CD14-positive monocyte (primary cell): ENCODE measurements around the gene MT1B. TPM values are rescaled to one million over a fixed set of nuclear protein-coding genes. Genes with fewer than 3 reads are reported as not detected.
A peak's percentile ranks its signal among the peaks of the same experiment; 100 is the strongest.

Experiments
- DNase-seq, 3 donors: peaks; one replicate each; pipeline ENCODE4 v3.0.0-alpha.2; 2011 to 2022
- H2AFZ ChIP-seq: 2 replicates; pipeline ENCODE4 v1.6.0; 2012; ENCODE audit warnings: mild to moderate bottlenecking, low read depth, low read length, inconsistent platforms; ENCODE audit not compliant: insufficient read depth, poor library complexity, severe bottlenecking
- H3K27ac ChIP-seq, 2 donors: 1 replicate in 1 of 2; 2 replicates in 1 of 2; pipeline ENCODE4 v1.5.1; 2012 to 2013; ENCODE audit warnings: low read length in 2 of 2, control low read depth in 1 of 2, inconsistent platforms in 1 of 2, low read depth in 1 of 2, mild to moderate bottlenecking in 1 of 2
- H3K27me3 ChIP-seq, 2 donors: one replicate each; pipeline versions ENCODE4 v1.6.0 to v1.6.1; 2011 to 2013; ENCODE audit warnings: low read length in 2 of 2; ENCODE audit not compliant: control insufficient read depth in 2 of 2, insufficient read depth in 2 of 2
- H3K36me3 ChIP-seq, 2 donors: replicated peaks in 1 of 2; 1 replicate in 1 of 2; 2 replicates in 1 of 2; pipeline versions ENCODE4 v1.5.1 to v1.6.1; 2012 to 2013; ENCODE audit warnings: low read length in 2 of 2, control low read depth in 1 of 2, inconsistent platforms in 1 of 2, mild to moderate bottlenecking in 1 of 2; ENCODE audit not compliant: insufficient read depth in 2 of 2, control insufficient read depth in 1 of 2
- H3K4me1 ChIP-seq, 2 donors: 1 replicate in 1 of 2; 2 replicates in 1 of 2; pipeline versions ENCODE4 v1.5.1 to v1.6.1; 2012 to 2013; ENCODE audit warnings: low read length in 2 of 2, control low read depth in 1 of 2, inconsistent platforms in 1 of 2, mild to moderate bottlenecking in 1 of 2, moderate library complexity in 1 of 2; ENCODE audit not compliant: insufficient read depth in 2 of 2, control insufficient read depth in 1 of 2
- H3K4me2 ChIP-seq: replicated peaks from 2 replicates; pipeline ENCODE3; 2012; ENCODE audit warnings: low read length, moderate library complexity, mild to moderate bottlenecking; ENCODE audit not compliant: poor library complexity, severe bottlenecking; ENCODE audit errors: extremely low read depth
- H3K4me3 ChIP-seq, 3 experiments: fragments of 200-600 bp in 1 of 3; sonication (generic) in 1 of 3; replicated peaks in 1 of 3; 1 replicate in 2 of 3; 2 replicates in 1 of 3; pipeline ENCODE4 v1.5.1; 2011 to 2013; ENCODE audit warnings: low read length in 3 of 3, mild to moderate bottlenecking in 3 of 3, control low read depth in 2 of 3, low read depth in 2 of 3, inconsistent platforms in 1 of 3, moderate library complexity in 1 of 3
- H3K79me2 ChIP-seq: 2 replicates; pipeline ENCODE4 v1.6.0; 2012; ENCODE audit warnings: mild to moderate bottlenecking, control low read depth, inconsistent platforms, low read length, moderate library complexity; ENCODE audit not compliant: insufficient read depth
- H3K9ac ChIP-seq: 2 replicates; pipeline ENCODE4 v1.6.0; 2017; ENCODE audit warnings: low read length, mild to moderate bottlenecking; ENCODE audit not compliant: insufficient read depth, poor library complexity, severe bottlenecking
- H3K9me3 ChIP-seq, 2 donors: replicated peaks in 1 of 2; 1 replicate in 1 of 2; 2 replicates in 1 of 2; pipeline versions ENCODE4 v1.5.1 to v1.6.1; 2012 to 2013; ENCODE audit warnings: low read length in 2 of 2, control low read depth in 1 of 2; ENCODE audit not compliant: control insufficient read depth in 1 of 2, insufficient read depth in 1 of 2
- H4K20me1 ChIP-seq: 2 replicates; pipeline ENCODE4 v1.6.0; 2012; ENCODE audit warnings: mild to moderate bottlenecking, low read length, control low read depth, moderate library complexity; ENCODE audit not compliant: insufficient read depth
- H3K27ac Mint-ChIP-seq, 7 donors: one replicate each; pipeline ENCODE4 v1.8.0; 2020; ENCODE audit warnings: mild to moderate bottlenecking in 7 of 7, mixed read lengths in 7 of 7, moderate library complexity in 6 of 7, inconsistent platforms in 2 of 7
- H3K27me3 Mint-ChIP-seq, 3 donors: one replicate each; pipeline ENCODE4 v1.8.0; 2021 to 2022; ENCODE audit warnings: low read depth in 3 of 3, mild to moderate bottlenecking in 3 of 3, mixed read lengths in 3 of 3, moderate library complexity in 3 of 3, inconsistent platforms in 1 of 3
- H3K36me3 Mint-ChIP-seq, 2 donors: one replicate each; pipeline ENCODE4 v1.8.0; 2020; ENCODE audit warnings: mixed read lengths in 2 of 2, inconsistent platforms in 1 of 2, mild to moderate bottlenecking in 1 of 2
- H3K4me1 Mint-ChIP-seq: one replicate; pipeline ENCODE4 v1.8.0; 2020; ENCODE audit warnings: mild to moderate bottlenecking, mixed read lengths
- H3K4me3 Mint-ChIP-seq, 2 donors: one replicate each; pipeline ENCODE4 v1.8.0; 2020; ENCODE audit warnings: mild to moderate bottlenecking in 2 of 2, mixed read lengths in 2 of 2, moderate library complexity in 1 of 2
- H3K9me3 Mint-ChIP-seq, 7 donors: one replicate each; pipeline ENCODE4 v1.8.0; 2020 to 2022; ENCODE audit warnings: mixed read lengths in 7 of 7, mild to moderate bottlenecking in 6 of 7, moderate library complexity in 6 of 7, inconsistent platforms in 2 of 7
- CTCF ChIP-seq: fragments of 200-600 bp; IDR thresholded peaks from one replicate; pipeline ENCODE4 v1.8.0; 2022; ENCODE audit warnings: antibody characterized with exemption, mild to moderate bottlenecking
- WGBS: methylation state at CpG from one replicate; pipeline ENCODE4 v1.1.5; 2013; ENCODE audit warnings: missing lambda C conversion rate; ENCODE audit not compliant: insufficient coverage; 5-methylcytosine and 5-hydroxymethylcytosine counted together
- intact Hi-C, 2 donors: fragments of 100-400 bp; cut with micrococcal nuclease; formaldehyde crosslinking; loops; one replicate each; pipeline versions ENCODE4 v1.15.0 to v1.15.1; 2023
- polyA plus RNA-seq, 3 donors: library from polyadenylated mRNA; depleted of rRNA in 1 of 3; unstranded in 2 of 3; stranded (reverse) in 1 of 3; fragments of 300-500 nt in 2 of 3; fragments of >200 nt in 1 of 3; fragmentation: Illumina TruSeq in 2 of 3; gene quantifications; 1 replicate in 2 of 3; 2 replicates in 1 of 3; pipeline ENCODE4 v1.2.3, GENCODE V29; 2012 to 2021

Gene MT1B
- polyA plus RNA-seq, 3 donors, result not detected

GRCh38 chr16:56636616-56637413, 14.9 kb upstream of the MT1B start:
- TF ChIP-seq CTCF, result no peak
- Mint-ChIP-seq H3K27me3 (peaks cover 95 to 99% (median 97%) of the 10 kb centered on the region in 3 donors), H3K9me3 (peaks cover 0 to 18% (median 10%) of the 10 kb centered on the region in 7 donors), H3K4me1 (peaks cover 25% of the 10 kb centered on the region), H3K27ac (no peak overlapping the region), H3K4me3 (peak overlapping the region in 1 of 2 donors; percentile 91), H3K36me3 (peaks cover 0 to 6% of the 10 kb centered on the region in 2 donors)
- Histone ChIP-seq H2AFZ (no peak overlapping the region), H3K27me3 (peaks cover 96 to 99% of the 10 kb centered on the region in 2 donors), H3K4me3 (no peak overlapping the region), H3K4me2 (no peak overlapping the region), H3K36me3 (no peaks in the 10 kb centered on the region), H3K4me1 (peaks cover 13 to 19% of the 10 kb centered on the region in 2 donors), H3K79me2 (no peaks in the 10 kb centered on the region), H4K20me1 (no peaks in the 10 kb centered on the region), H3K9me3 (peaks cover 0 to 63% of the 10 kb centered on the region in 2 donors), H3K9ac (no peak overlapping the region), H3K27ac (no peak overlapping the region)
- 19% methylated on average over 4 of the region's 9 CpGs for WGBS
- intact Hi-C loops, result no loop called here
- no peak for DNase-seq

- peaks cover 0 to 54% of the 10 kb centered on the region in 2 donors for H3K9me3 ChIP-seq
- WGBS, result 4% methylated on average over 64 of the region's 68 CpGs
- no peak within 1 kb of the TSS for H3K27ac Mint-ChIP-seq
- H3K36me3 ChIP-seq, result no peaks in the 10 kb centered on the region
- H3K27me3 Mint-ChIP-seq, result peaks cover 92 to 99% (median 97%) of the 10 kb centered on the region in 3 donors
- H3K27ac ChIP-seq, result no peak within 1 kb of the TSS
- peak within 1 kb of the TSS; percentile 59 to 91 for H3K4me3 Mint-ChIP-seq
- peaks cover 20% of the 10 kb centered on the region for H3K4me1 Mint-ChIP-seq
- H3K79me2 ChIP-seq, result no peaks in the 10 kb centered on the region
- peak within 1 kb of the TSS; percentile 53 for H2AFZ ChIP-seq
- peaks cover 96 to 99% of the 10 kb centered on the region in 2 donors for H3K27me3 ChIP-seq
- peaks cover 0 to 5% of the 10 kb centered on the region in 2 donors for H3K36me3 Mint-ChIP-seq
- peaks cover 0 to 14% (median 9%) of the 10 kb centered on the region in 7 donors for H3K9me3 Mint-ChIP-seq
- intact Hi-C loops, result no loop called here
- no peak for TF ChIP-seq CTCF
- H4K20me1 ChIP-seq, result no peaks in the 10 kb centered on the region
- H3K9ac ChIP-seq, result no peak within 1 kb of the TSS
- DNase-seq, result no peak
- H3K4me1 ChIP-seq, result peaks cover 6 to 8% of the 10 kb centered on the region in 2 donors
- peak within 1 kb of the TSS in 1 of 3 experiments; percentile 43 for H3K4me3 ChIP-seq
- H3K4me2 ChIP-seq, result peak within 1 kb of the TSS; percentile 55
Observed at GRCh38 chr16:56637814-56638750, 13.6 kb upstream of the MT1B start, which contains the start of gene MT1A. Gene MT1A, plus strand, starts transcription at chr16:56638666. Its CDS starts 73 bp downstream, at chr16:56638739.
